NCI-H1092 (cell line): ENCODE data around the gene NDE1.

Experiments used
- DNase-seq: peaks from one replicate; lab custom pipeline; 2025; lab: John Stamatoyannopoulos, UW

The NDE1 gene

DNA sequence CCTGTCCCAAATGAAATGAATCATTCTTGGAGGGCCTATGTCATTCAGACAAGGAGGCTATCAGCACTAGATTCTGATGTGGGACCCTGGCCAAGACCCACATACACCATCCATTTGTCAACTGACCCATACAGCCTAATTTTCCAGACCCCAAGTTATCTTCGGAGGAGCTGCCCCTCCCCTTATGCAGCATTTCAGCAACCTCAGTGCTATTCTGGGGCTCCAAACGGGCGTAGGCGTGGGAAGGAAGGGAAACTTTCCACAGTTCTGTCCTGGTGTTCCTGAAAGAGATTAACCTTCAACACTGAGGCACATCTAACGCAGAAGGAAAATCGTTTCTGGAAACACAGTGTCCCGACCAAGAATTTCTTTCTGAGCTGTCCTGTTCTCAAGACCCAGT lies 120.1 kb downstream of the NDE1 start:
- no peak for DNase-seq

DNA sequence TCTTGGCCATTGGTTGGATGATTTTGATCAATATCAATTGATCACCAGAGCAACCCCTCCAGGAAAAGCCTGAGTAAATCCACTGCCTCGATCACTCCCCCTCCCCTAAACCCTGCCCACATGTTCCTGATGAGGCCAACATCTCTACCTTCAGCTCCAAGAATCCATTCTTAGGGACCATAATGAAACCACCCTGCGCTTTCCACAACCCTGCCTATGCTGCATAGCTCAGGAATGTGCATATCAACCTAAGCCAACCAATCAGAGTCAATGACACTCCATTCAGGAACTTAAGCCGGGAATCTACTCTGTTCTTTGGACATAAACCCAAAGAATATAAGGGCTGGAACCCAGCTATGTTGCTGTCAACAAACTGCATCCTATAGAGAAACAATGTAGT lies 120.5 kb downstream of the NDE1 start:
- no peak for DNase-seq

GRCh38 chr16:15771694-15772093 lies 121.6 kb downstream of the NDE1 start:
- no peak for DNase-seq

GRCh38 chr16:15772579-15773293 lies 122.7 kb downstream of the NDE1 start:
- DNase-seq, result no peak

GRCh38 chr16:15773968-15774367 lies 123.9 kb downstream of the NDE1 start:
- DNase-seq, result no peak

DNA sequence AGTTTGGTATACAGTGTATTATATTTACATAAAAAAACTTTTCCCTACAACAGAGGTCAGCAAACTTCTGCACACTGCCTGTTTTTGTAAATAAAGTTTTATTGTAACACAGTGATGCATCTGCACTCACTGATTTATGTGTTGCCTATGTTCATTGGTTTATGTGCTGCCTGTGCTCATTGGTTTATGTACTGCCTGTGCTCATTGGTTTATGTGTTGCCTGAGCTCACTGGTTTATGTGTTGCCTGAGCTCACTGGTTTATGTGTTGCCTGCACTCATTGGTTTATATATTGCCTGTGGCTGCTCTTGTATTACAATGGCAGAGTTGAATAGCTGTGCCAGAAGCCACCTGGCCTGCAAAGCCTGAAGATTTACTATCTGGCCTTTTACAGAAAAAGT lies 125.2 kb downstream of the NDE1 start:
- no peak for DNase-seq

DNA sequence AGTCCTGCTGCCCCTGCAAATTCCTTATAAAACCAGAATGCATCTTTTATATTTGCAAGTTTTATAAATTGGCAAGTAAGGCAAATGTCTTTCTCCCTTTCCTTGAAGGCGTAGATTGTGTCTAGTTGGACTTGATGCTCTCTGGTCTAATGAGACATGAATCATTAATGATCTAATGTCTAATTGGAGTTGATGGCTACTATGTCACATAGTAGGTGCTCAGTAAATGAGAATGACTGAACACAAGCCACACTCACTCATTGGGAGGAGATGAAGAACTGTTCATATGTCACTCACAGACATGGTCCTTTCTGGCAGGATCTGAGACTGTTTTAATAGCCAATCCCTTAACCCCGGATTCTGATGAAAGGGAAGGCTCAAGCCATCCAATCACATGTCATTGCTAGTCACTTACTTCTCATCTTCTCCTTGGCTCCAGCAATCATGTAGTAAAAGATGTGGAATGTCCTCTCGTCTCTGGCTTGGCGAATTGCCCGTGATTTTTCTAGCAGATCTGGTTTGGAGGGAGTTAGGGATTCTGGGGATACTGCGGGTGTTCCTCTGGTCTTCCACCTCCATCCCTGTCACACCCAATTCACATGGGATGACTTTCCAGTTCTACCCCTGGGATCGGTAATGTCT lies 125.7 kb downstream of the NDE1 start:
- DNase-seq, result no peak
